ENCODE measurements around the gene CHAC2. TPM values are rescaled to one million over a fixed set of nuclear protein-coding genes. Genes with fewer than 3 reads are reported as not detected.

CHAC2 gene
- total RNA-seq, 2 experiments from 2014 or later: 15.8 to 17.4 TPM

Other genes starting within 250 kb of the CHAC2 start
- gene ASB3, start 19.1 kb downstream of the CHAC2 start, total RNA-seq: 10 to 100 TPM; 17.3 to 23.4 TPM
- 10 to 100 TPM; 18.3 to 20.5 TPM for gene ERLEC1, start 19.2 kb downstream of the CHAC2 start, total RNA-seq
- gene GPR75, start 92.2 kb downstream of the CHAC2 start, total RNA-seq: 1 to 10 TPM in 1 of 2 experiments, under 1 TPM in 1; 0.71 to 1.2 TPM
- 10 to 100 TPM; 37.8 to 44.3 TPM for gene PSME4, start 203.2 kb downstream of the CHAC2 start, total RNA-seq

Measured in activated CD4-positive, alpha-beta T cell treated with anti-CD3 and anti-CD28 coated beads for 36 hours (primary cell).